ENCODE measurements around the gene VSX2. TPM values are rescaled to one million over a fixed set of nuclear protein-coding genes. Genes with fewer than 3 reads are reported as not detected.

VSX2 gene
- polyA plus RNA-seq, 2 of the 4 experiments (the other 2 are of a cell fraction) = not detected

GRCh38 chr14:74194506-74195274, 44.6 kb upstream of the VSX2 start:
- Histone ChIP-seq H3K4me2 (no peak overlapping the region), H3K4me1 (no peaks in the 10 kb centered on the region), H3K27ac (no peak overlapping the region), H3K4me3 (no peak overlapping the region), H3K9me3 (no peaks in the 10 kb centered on the region)
- 86% methylated on average over 8 of the region's 8 CpGs for WGBS (ENCODE audit: missing lambda C conversion rate)
- FAIRE-seq = no peak
- no peak for DNase-seq (ENCODE audit: low read depth in 1 of 2, low spot score in 1 of 2)
- ATAC-seq = no peak
- TF ChIP-seq JUN (IDR thresholded peaks at IDR 0.05) (no peak), TFCP2L1 (CRISPR knock-in tag; IDR thresholded peaks at IDR 0.05) (no peak), HOXB13 (CRISPR knock-in tag; IDR thresholded peaks at IDR 0.05; ENCODE audit: low read depth) (no peak), HEYL (CRISPR knock-in tag; IDR thresholded peaks at IDR 0.05) (no peak), ZFP36 (IDR thresholded peaks at IDR 0.05; ENCODE audit: borderline replicate concordance, partially characterized antibody) (no peak), BHLHE40 (IDR thresholded peaks at IDR 0.05; ENCODE audit: low read depth, low read length) (no peak), ZC3H11A (IDR thresholded peaks at IDR 0.05) (no peak), JUNB (IDR thresholded peaks at IDR 0.05) (no peak), RAD21 (conservative IDR thresholded peaks at IDR 0.05 in 1 of 2, IDR thresholded peaks at IDR 0.05 in 1 of 2) (no peak), ZSCAN20 (CRISPR knock-in tag; IDR thresholded peaks at IDR 0.05) (no peak), ZNF302 (CRISPR knock-in tag; IDR thresholded peaks at IDR 0.05) (no peak), POLR2AphosphoS2 (conservative IDR thresholded peaks at IDR 0.05; ENCODE audit: low read length) (no peak), FOSL2 (IDR thresholded peaks at IDR 0.05) (no peak), FOSL2 (CRISPR knock-in tag; IDR thresholded peaks at IDR 0.05) (no peak), MAZ (IDR thresholded peaks at IDR 0.05; ENCODE audit: borderline replicate concordance, low read depth, low read length) (no peak), CHD4 (IDR thresholded peaks at IDR 0.05; ENCODE audit: borderline replicate concordance) (no peak), BCL3 (IDR thresholded peaks at IDR 0.05) (no peak), RNF2 (IDR thresholded peaks at IDR 0.05; ENCODE audit: borderline replicate concordance, low read depth) (no peak), MAFK (IDR thresholded peaks at IDR 0.05; ENCODE audit: partially characterized antibody) (no peak)
- CTCF ChIA-PET = interaction anchor here (0.7 to 1.1 kb wide), 3 partner anchors 9 to 57 kb away, joined by 3 to 4 read pairs (median 4); no protein-coding TSS in a partner anchor
- POLR2A ChIA-PET = no interaction called here

- 91% methylated on average over 7 of the region's 7 CpGs for WGBS (ENCODE audit: missing lambda C conversion rate)
- CTCF ChIA-PET = interaction anchor here (1.0 kb wide), 1 partner anchor 12 kb away, joined by 3 read pairs; no protein-coding TSS in a partner anchor
- no peak for DNase-seq (ENCODE audit: low read depth in 1 of 2, low spot score in 1 of 2)
- Histone ChIP-seq H3K4me1 (no peaks in the 10 kb centered on the region), H3K27ac (no peak overlapping the region), H3K9me3 (no peaks in the 10 kb centered on the region), H3K4me2 (no peak overlapping the region), H3K4me3 (no peak overlapping the region)
- TF ChIP-seq ESRRA (IDR thresholded peaks at IDR 0.05; ENCODE audit: borderline replicate concordance, low read length) (no peak), EHF (CRISPR knock-in tag; IDR thresholded peaks at IDR 0.05) (no peak), USF2 (IDR thresholded peaks at IDR 0.05) (no peak), KDM5A (IDR thresholded peaks at IDR 0.05) (no peak), HEYL (CRISPR knock-in tag; IDR thresholded peaks at IDR 0.05) (no peak), JUNB (IDR thresholded peaks at IDR 0.05) (no peak), RNF2 (IDR thresholded peaks at IDR 0.05; ENCODE audit: borderline replicate concordance, low read depth) (no peak), ATOH8 (CRISPR knock-in tag; IDR thresholded peaks at IDR 0.05; ENCODE audit: low read depth) (no peak), RCOR1 (IDR thresholded peaks at IDR 0.05; ENCODE audit: low read depth, low read length) (no peak), MAFK (IDR thresholded peaks at IDR 0.05; ENCODE audit: partially characterized antibody) (no peak)
- no peak for FAIRE-seq
- no peak for ATAC-seq
- POLR2A ChIA-PET = no interaction called here
Observed at GRCh38 chr14:74195623-74196022, 43.6 kb upstream of the VSX2 start.

All from A549 (cell line).